ENCODE measurements around the gene FGFR2.

FGFR2 gene

DNA sequence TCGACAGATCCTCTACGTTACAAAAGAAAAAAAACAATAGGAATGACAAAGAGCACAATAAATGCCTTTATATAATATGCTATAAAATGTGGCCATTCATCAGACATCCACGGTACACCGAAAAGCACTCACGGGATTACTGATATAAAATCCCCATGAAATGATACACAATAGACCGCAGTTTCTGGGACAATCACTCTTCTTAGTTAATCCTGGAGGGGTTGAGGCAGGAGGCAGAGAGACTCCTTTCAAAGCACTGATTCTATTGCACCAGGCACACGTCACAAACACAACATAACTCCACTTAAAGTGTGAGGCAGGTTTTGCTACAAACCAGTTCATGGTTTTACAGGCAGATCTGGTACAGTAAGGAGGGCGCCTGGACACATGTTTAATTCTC, 113.8 kb downstream of the FGFR2 start:
- DNase-seq, result no peak

DNA sequence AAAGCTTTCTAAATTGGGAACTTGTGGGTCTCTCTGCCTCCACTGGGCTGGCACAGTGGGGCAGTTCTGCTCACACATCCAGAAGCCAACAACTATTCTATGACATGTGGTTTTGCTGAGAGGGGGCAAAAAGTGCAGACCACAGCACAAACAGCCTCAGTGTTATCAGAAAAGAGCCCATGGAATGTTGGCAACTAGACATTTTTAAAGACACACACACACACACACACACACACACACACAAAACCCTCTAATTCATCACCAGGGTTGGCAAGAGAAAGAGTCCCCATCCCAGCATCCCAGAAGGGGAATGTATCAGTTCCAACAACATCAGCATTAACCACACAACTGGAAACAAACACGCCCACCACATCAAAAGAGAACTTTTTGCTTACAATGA, 117.1 kb downstream of the FGFR2 start:
- no peak for DNase-seq

GRCh38 chr10:121478556-121478955, 119.7 kb downstream of the FGFR2 start:
- DNase-seq, result no peak

DNA sequence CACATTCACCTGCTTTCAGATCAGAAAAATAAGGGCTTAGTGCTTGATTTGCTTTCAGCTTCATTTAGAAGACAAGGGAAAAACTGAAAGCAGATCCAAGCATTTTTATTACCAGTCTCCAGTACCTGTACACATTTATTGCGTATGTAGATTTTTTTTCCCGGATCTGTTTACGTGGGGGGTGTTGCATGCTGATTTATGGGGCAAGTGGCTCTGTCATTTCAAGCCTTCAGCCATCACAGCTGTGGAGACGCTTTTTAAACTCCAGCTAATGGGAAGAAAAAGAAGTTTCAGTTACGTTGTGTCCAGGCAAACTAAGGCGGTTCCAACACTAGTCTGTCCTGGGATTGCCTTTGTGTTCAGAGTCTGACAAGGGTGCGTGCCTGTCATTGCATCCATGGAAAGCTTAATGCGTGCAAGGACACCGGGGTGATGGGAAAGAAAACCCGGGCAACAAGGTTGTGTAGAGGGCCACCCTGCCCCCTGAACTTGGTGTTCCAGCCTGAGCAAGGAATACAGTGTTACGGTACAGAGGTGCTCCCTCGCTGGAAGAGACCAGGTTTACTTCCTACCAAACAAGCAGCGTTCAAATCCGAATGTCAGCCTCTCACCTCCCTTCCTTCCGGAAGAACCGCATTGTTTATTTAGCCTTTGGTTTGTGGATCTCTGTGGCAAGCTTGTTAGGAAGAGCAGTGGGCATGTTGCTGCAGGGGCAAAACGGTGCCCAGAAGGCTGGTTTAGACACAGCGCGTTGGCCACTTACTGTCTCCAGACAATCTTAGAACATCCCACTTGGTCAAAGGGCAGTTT, 128.2 kb downstream of the FGFR2 start:
- DNase-seq, result no peak

GRCh38 chr10:121468726-121469125, 129.5 kb downstream of the FGFR2 start:
- no peak for DNase-seq

DNA sequence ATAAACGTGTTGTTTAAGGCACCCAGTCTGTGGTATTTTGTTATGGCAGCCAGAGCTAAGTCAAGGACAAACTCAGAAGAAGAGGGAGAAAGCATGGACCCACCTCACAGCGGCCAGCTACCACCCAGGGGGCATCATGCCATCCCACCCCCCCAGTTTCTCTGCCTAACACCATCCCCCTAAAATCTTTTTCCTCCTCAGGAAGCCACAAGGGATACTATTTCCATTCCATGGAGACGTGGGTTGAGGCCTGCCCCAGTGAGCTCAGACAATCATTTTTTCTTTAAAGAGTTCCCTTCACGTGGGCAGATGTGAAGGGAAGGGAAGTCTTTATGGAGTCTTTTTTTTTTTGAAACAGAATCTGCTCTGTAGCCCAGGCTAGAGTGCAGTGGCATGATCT, 131.8 kb downstream of the FGFR2 start:
- no peak for DNase-seq

- DNase-seq, result no peak
Measured at GRCh38 chr10:121465215-121465614, 133.0 kb downstream of the FGFR2 start.

GRCh38 chr10:121464517-121464916, 133.7 kb downstream of the FGFR2 start:
- no peak for DNase-seq

DNA sequence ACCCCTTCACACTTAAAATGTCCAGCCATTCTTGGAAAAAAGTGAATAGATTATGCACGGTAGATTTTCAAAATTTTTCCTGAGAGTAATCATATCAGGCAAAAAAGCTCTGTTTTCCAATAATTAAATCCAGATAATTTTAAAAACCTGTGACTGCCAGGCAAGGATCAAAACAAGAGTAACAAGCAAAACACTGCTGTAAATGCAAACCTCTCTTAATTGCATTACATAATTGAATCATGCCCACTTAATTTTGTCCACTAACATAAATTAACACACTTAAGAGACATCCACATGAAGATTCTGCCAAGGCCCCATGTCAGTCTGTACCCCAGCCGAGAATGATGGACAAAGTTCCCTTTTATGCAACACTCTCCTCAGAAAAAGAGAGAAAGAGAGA, 135.3 kb downstream of the FGFR2 start:
- DNase-seq, result no peak

DNA sequence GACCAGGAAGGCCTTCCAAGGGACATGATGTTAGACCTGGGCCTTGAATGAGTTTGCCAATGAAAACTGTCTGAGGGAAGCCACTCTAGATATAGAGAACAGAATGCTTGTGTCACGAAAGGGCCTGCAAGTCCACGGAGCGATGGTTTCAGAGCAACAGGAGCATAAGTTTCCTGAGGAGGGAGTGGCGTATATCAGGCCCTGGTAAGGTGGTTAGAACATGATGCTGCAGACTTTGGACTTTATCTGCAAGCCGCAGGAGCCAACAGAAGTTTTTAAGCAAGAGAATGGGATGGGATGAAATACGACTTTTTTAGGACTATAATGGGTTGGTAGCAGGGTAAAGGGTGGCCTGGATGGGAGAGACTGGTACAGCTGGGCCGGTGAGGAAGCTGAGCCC, 136.0 kb downstream of the FGFR2 start:
- no peak for DNase-seq

- no peak for DNase-seq
Measured at GRCh38 chr10:121461307-121461706, 136.9 kb downstream of the FGFR2 start.

DNA sequence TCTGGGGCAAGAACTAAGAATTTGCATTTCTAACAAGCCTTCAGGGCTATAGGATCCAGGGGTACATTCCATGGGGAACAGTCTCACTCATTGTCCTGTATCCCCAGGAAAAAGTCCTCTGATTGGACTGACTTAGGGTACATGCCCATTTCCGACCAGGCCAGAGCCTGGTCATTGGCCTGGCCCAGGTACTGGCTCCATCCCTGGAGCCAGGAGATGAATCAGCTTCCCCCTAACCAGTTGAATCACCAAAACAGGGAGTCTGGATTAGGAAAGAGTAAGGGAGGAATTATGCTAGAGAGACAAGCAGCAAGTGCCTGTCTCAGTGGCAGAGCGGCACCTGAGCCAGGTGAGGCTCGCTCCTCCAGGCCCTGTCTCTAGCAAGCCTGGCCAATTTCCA, 137.5 kb downstream of the FGFR2 start:
- no peak for DNase-seq

DNA sequence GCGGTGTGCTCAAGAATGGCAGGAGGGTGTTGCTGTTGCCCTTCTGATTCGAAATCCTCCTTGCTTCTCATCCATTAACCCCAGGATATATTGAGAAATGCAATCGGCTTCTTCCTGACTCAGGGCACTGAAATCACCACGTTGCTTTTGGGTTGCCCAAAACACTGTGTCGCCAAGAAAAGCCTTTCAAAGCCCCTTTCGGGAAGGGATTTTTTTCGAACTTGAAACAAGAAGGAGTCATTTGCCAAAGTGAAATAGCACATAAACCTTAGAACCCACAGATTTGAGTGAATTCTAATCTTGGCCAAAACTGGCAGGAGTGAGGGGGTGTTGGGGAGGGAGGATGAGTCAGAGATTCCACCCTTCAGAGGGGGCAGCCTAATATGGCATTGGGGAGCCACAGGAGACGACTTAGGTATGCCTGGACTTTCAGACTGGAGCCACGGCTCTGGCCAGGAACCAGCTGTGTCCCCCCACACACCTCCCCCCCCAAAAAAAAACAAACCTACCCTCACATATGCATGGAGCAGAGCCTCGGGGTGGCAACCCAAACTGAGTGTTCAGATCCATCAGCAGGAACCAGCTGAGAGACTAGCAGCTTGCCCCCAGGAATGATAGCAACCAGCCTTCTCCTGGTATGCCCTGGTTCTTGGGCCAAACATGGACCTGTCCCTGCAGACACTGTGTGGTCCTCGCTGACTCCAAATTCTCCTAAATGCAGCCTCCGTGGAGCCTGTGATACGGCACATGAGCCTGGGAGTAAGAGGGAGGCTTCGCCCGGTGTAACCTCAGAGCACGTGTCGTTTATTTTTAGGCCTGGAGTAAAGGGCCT, 138.4 kb downstream of the FGFR2 start:
- no peak for DNase-seq

GRCh38 chr10:121459279-121459621, 139.0 kb downstream of the FGFR2 start:
- no peak for DNase-seq

DNA sequence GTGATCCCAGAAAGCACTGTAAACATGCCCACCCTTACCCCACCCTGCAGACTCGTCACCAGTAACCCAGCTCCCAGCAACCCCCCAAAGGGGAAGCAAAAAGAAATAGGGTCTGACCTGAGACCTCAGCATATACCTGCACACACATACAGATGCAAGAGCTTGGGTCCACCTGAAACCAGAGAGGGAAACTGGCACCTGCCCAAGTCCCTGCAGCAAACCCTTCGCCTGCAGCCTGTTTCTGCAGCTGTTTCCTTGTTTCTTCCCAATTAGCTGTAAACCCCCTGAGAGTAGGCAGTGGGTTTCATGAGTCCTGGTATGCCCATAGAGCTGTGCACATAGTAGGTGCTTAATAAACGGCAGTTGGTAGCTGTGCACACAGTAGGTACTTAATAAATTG, 140.5 kb downstream of the FGFR2 start:
- DNase-seq, result no peak

DNA sequence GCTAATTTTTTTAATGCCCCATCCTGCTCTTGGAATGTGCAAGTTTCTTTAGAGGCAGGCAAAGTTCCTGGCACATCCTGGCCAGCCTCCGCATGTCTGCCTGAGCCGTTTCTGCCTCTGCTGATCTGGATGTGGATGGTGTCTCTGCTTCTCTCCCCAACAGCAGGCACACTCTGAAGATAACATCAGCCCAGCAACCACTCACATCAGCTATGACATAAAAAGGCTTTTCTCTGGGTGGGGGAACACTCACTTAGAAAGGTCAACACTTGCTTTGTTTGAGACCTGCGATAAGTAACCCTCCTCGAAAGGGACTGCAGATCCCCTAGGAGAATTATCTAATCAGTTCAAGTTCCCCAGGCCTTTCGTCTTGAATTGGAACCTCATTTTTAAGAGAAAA, 142.9 kb downstream of the FGFR2 start:
- no peak for DNase-seq

GRCh38 chr10:121454781-121455180, 143.5 kb downstream of the FGFR2 start:
- DNase-seq, result no peak

- no peak for DNase-seq
Measured at GRCh38 chr10:121453160-121453559, 145.1 kb downstream of the FGFR2 start.

- no peak for DNase-seq
Measured at GRCh38 chr10:121452581-121452980, 145.7 kb downstream of the FGFR2 start.

DNA sequence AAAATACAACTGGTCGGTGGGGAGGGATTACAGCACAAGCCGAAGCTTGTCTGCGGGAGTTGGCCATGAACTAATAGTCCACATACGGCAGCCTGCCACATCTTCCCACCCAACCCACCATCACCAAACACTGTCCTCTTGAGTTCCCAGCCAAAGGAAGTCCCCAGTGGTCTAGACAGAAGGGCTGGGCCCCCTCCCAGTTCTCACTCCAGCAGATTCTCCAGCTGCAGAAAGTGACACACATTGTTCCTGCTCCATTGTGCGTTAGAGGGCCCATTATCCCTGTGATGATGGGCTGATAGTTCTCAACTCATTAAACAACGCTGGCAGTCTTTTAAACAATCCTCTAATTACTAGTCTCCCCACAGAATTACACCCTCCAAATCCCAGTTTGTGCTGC, 148.0 kb downstream of the FGFR2 start:
- DNase-seq, result no peak

GRCh38 chr10:121449482-121449924, 148.7 kb downstream of the FGFR2 start:
- no peak for DNase-seq

DNA sequence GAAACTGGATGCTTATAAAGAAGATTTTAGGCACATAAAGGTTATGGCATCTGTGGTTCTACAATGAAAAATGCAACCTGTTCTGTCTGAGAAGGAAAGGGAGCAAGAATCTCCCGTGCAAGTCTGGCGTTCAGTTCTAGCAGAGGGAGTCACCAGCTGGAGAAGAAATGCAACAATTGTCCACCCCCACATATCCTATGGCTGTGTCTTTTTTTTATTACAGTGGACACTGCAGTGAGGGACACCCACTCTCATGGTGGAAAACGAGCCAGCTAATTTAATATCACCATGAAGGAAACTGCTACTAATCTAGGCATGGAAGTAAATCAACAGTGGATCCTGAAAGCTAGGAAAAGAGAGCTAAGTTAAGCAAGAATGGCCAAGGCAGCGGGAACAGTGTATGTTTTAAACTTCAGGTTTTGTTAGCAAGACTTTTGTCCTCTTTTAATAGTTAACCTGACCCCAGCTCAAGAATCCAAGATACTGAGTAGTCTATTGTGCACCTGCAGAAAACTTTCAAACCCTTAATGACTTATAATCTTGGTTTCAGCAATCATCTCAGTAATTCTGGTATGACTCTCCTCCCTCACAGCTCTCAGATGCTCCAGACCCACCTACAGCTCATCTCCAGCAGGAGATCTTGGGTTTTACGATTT, 149.3 kb downstream of the FGFR2 start:
- DNase-seq, result no peak

DNA sequence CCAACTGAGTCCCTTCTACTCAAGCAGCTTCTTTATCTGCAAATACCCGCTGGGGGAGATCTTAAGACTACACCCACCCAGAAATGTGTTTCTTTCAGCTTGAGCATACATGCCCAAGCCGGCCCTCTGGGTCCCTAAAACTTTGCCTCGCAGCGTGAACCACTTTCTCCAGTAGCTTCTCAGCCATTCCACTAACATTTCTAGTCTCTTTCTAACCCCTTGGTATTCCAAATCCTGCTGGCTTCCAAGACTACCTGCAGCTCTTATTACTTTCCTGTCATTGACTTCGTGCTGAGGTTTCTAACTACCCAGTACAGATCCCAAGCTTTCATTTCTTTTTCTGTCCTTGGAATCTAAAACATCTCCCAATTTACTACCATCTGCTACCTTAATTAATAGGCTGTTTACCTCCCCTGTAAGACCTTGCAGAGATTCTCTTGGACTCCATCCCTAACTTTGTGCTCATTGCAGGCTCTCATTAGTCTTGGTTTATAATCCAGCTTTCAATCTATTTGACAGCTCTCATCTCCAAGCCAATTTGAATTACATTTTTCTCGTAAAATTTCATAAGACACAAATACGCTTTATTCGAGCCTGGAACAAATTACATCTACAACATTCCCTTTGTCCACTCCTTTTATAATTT, 153.6 kb downstream of the FGFR2 start:
- DNase-seq, result no peak

Data from activated T-cell treated with anti-CD3 and anti-CD28 coated beads, Interleukin-2, amount 50 U/mL, for 1 hour (primary cell).